HFFc6 (cell line): ENCODE measurements around the gene DUSP12. TPM values are rescaled to one million over a fixed set of nuclear protein-coding genes. Genes with fewer than 3 reads are reported as not detected.
"Not testable (repeated sequence)": the region's sequence is repeated elsewhere in the genome, so short reads cannot be mapped to it uniquely, and the experiment has no call there.

Experiments used
- DNase-seq: peaks from one replicate; pipeline ENCODE4 v3.0.0-alpha.2; 2018
- H3K27ac Mint-ChIP-seq: 2 replicates; pipeline ENCODE4 v1.8.0; 2020; ENCODE audit warnings: mild to moderate bottlenecking, mixed read lengths
- H3K27me3 Mint-ChIP-seq: 2 replicates; pipeline ENCODE4 v1.8.0; 2021; ENCODE audit warnings: mild to moderate bottlenecking, moderate library complexity, mixed read lengths; ENCODE audit not compliant: insufficient read depth
- H3K36me3 Mint-ChIP-seq: 2 replicates; pipeline ENCODE4 v1.8.0; 2021; ENCODE audit warnings: low read depth, mixed read lengths
- H3K4me1 Mint-ChIP-seq: 2 replicates; pipeline ENCODE4 v1.8.0; 2020; ENCODE audit warnings: low read depth, mixed read lengths
- H3K4me3 Mint-ChIP-seq: 2 replicates; pipeline ENCODE4 v1.8.0; 2020; ENCODE audit warnings: mild to moderate bottlenecking, moderate library complexity, mixed read lengths
- H3K9me3 Mint-ChIP-seq: 2 replicates; pipeline ENCODE4 v1.8.0; 2020; ENCODE audit warnings: mild to moderate bottlenecking, mixed read lengths
- total RNA-seq, 6 experiments: library from RNA; stranded (reverse); fragmentation: NEBNext Ultra II Directional; extraction: Animal tissue kit (Norgen Biotek cat#: 25700); gene quantifications; 2 replicates in 1 of 6; 3 replicates in 5 of 6; pipeline ENCODE4 v1.2.3, GENCODE V29; 2021
- TF ChIP-seq, protein P1 (sequence below): fragments of 200-600 bp; sonication (generic); IDR thresholded peaks from 2 replicates; pipeline ENCODE4 v1.5.0; 2021; ENCODE audit warnings: antibody characterized with exemption, mild to moderate bottlenecking

DUSP12 gene
- total RNA-seq, 6 experiments from 2014 or later, result 31.9 to 38.0 (median 36.4) TPM

DNA sequence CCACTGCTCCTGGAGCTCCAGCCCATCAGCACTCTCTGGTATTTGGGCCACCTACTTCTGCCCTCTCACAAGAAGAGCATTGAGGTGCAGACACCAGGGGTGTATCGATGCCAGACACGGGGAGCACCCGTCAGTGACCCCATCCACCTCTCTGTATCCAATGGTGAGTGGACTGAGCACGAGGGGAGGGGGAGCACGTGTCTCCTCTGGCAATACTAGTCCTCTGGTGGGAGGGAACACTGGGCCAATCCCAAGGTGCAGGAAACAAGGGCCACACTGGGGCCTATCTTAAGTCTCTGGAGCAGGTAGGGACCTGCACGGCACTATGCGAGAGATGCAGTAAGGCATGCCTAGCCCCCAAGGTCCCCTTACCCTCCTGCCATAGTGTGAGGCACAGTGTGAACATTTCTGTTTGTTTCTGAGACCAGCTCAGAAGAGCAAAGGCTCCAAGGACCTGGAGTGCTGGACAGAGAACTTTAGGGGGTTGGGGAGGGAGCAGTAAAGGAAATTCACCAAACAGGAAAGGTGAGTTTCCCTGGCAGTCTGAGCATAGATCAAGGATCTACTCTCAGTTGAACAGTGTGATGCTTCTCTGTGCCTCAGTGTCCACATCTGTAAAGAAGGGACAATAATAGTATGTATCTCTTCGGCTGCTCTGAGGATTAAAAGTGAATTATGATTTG is 26.0 kb upstream of the DUSP12 start:
- Mint-ChIP-seq H3K27me3 (no peaks in the 10 kb centered on the region), H3K36me3 (no peaks in the 10 kb centered on the region), H3K4me3 (no peak overlapping the region), H3K4me1 (peaks cover 83% of the 10 kb centered on the region), H3K9me3 (no peaks in the 10 kb centered on the region), H3K27ac (peak overlapping the region; percentile 94; the same call in 1 of the 2 replicates)
- no peak for DNase-seq
- TF ChIP-seq, protein P1, sequence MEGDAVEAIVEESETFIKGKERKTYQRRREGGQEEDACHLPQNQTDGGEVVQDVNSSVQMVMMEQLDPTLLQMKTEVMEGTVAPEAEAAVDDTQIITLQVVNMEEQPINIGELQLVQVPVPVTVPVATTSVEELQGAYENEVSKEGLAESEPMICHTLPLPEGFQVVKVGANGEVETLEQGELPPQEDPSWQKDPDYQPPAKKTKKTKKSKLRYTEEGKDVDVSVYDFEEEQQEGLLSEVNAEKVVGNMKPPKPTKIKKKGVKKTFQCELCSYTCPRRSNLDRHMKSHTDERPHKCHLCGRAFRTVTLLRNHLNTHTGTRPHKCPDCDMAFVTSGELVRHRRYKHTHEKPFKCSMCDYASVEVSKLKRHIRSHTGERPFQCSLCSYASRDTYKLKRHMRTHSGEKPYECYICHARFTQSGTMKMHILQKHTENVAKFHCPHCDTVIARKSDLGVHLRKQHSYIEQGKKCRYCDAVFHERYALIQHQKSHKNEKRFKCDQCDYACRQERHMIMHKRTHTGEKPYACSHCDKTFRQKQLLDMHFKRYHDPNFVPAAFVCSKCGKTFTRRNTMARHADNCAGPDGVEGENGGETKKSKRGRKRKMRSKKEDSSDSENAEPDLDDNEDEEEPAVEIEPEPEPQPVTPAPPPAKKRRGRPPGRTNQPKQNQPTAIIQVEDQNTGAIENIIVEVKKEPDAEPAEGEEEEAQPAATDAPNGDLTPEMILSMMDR, result no peak

DNA sequence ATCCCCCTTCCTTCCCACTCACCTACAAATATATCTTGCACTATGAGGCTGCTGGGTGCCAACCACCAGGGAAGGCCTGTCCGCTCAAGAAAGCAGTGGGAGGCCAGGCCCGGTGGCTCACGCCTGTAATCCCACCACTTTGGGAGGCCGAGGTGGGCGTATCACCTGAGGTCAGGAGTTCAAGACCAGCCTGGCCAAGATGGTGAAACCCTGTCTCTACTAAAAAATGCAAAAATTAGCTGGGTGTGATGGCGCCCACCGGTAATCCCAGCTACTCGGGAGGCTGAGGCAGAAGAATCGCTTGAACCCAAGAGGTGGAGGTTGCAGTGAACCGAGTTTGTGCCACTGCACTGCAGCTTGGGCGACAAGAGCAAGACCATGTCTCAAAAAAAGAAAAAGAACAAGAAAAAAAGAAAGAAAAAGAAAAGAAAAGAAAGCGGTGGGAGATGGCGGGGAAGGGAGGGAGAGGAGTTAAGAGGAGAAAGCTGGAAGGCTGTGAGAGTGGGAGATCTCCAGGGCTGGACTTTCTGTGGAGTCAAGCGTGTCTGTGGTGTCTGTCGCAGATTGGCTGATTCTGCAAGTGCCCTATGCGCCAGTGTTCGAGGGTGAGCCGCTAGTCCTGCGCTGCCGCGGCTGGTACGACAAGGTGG is 24.2 kb upstream of the DUSP12 start:
- Mint-ChIP-seq H3K4me3 (peak overlapping the region; percentile 89), H3K27ac (peak overlapping the region; percentile 91), H3K4me1 (peaks cover 87% of the 10 kb centered on the region)
- H3K27me3 Mint-ChIP-seq, H3K36me3 Mint-ChIP-seq, H3K9me3 Mint-ChIP-seq, DNase-seq: not testable (repeated sequence)

DNA sequence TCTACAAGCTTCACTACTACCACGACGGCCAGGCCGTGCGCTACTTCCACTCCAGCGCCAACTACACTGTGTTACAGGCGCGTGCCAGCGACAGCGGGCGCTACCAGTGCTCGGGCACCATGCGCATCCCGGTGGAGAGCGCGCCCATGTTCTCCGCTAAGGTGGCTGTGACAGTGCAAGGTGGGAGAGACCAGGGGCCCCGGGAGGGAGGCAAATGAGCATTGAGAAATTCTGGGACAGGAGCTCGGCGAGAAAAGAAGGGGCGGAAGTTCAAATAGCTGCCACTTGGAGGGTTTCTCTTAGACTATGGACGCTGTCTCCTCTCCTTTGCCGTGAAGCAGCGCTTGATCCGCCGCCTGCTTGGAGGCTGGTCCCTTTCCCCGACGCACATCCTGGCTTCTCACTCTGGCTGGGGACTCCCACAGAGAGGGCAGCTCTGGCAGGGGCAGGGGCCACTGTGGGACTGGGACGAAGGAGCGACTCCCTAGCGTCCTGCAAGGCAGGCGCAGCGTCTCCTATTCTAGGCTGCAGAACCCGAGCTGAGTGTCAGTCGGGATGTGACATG is 23.6 kb upstream of the DUSP12 start:
- Mint-ChIP-seq H3K27me3 (no peaks in the 10 kb centered on the region), H3K4me1 (peaks cover 87% of the 10 kb centered on the region), H3K9me3 (no peaks in the 10 kb centered on the region), H3K36me3 (no peaks in the 10 kb centered on the region), H3K4me3 (peak overlapping the region; percentile 89), H3K27ac (peak overlapping the region; percentile 91)
- DNase-seq, result peak; percentile 46
- TF ChIP-seq, protein P1, result peak; percentile 72

DNA sequence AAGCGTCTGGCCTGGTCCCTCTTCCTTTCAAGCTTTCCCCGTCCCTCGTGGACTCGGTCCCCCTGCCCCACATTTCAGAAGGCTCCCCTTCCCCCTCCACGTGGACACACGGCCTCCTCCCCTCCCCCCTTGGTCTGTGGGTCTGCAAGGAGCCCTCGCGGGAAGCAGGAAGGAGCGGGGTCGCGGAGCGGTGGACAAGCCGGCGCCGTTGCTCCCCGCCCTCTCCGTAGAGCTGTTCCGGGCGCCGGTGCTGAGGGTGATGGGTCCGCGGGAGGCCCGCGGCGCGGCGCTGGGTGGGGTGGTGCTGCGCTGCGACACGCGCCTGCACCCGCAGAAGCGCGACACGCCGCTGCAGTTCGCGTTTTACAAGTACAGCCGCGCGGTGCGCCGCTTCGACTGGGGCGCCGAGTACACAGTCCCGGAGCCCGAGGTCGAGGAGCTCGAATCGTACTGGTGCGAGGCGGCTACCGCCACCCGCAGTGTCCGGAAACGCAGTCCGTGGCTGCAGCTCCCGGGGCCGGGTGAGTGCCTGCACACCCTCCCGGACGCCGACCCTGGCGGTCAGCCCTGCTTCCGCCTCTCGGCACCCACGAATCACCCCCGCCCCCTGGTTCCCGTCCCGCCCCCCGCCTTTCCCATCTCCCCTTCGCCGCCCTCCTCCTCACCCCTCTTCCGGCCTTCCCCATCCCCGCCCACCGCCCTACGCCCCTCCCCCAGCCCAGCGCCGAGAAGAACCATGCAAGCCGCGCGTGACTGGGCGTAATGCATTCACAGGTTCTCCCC is 22.9 kb upstream of the DUSP12 start:
- H3K4me1 Mint-ChIP-seq, result peaks cover 87% of the 10 kb centered on the region
- H3K27ac Mint-ChIP-seq, result peak overlapping the region; percentile 95
- H3K36me3 Mint-ChIP-seq, result no peaks in the 10 kb centered on the region

DNA sequence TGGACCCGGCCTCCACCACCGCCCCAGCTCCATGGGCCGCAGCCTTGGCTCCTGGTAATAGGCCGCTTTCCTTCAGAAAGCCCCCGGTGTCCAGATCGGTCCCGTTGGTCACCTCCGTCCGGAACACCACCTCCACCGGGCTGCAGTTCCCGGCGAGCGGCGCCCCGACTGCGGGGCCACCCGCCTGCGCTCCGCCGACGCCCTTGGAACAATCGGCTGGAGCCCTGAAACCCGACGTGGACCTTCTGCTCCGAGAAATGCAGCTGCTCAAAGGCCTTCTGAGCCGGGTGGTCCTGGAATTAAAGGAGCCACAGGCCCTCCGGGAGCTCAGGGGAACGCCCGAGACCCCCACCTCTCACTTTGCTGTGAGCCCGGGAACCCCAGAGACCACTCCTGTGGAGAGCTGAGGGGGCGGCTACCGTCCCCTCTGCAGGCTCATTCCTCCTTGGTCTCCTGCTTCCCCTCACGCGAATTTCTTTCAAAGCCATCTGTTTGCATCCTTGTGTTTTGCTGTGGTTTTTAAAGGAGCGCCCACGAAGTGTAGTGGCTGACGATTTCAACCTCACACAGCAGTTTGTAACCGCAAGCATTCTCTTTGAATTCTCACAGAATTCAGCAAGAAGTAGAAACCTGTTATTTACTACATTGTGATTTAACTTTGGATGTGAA is 22.2 kb upstream of the DUSP12 start:
- Mint-ChIP-seq H3K9me3 (no peaks in the 10 kb centered on the region), H3K4me1 (peaks cover 87% of the 10 kb centered on the region), H3K27me3 (no peaks in the 10 kb centered on the region), H3K36me3 (no peaks in the 10 kb centered on the region), H3K27ac (peak overlapping the region; percentile 95), H3K4me3 (peak overlapping the region; percentile 89)
- TF ChIP-seq, protein P1, result no peak
- DNase-seq, result peak; percentile 71

More for the DNA sequence above, 22.9 kb upstream of the DUSP12 start:
- Mint-ChIP-seq H3K27me3 (no peaks in the 10 kb centered on the region), H3K4me3 (peak overlapping the region; percentile 89), H3K9me3 (no peaks in the 10 kb centered on the region)
- TF ChIP-seq, protein P1, result no peak
- peak; percentile 69 for DNase-seq
